ENCODE measurements around the gene FMNL1. TPM values are rescaled to one million over a fixed set of nuclear protein-coding genes. Genes with fewer than 3 reads are reported as not detected.

FMNL1 gene
- total and polyA plus RNA-seq, 12 donors, result 0.72 to 31.9 (median 13.8) TPM

DNA sequence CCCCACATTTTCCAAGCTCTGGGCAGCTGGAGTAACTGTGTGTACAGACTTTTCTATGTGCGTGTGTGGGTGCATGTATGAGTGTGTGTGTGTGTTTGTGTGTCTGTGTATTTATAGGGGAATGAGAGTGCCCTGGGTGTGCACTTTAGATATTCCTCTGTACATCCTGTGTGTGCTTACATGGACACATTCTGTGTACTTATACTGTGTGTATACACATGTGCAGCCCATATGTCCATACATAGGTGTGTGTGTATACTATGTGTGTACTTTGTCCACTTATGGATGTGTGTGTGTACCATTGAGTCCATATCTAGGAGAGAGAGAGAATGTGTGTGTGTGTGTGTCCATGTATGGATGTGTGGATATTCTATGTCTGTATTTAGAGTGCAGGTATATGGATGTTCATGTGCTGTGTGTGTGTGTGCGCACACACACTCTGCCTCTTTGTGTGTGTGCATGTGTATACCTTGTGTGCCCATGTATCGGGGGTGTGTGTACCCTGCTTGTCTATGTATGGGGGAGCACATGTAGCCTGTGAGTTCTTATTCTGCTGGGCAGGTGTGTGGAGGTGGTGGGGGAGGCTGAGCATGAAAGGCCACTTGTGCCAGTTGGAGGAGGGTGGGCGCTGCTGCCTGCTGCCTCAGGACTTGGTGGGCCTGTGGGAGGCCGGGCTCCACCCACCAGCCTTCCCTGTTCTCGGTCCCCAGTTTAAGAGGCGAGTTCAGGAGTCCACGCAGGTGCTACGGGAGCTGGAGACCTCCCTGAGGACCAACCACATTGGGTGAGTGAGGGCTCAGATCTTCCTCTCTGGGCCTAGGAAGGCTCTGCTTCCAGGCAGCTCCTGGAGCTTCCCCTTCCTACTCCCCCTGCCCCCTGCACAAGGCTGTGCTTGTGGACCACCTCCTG is 11.1 kb downstream of the FMNL1 start:
- 83 to 93% (median 88%) methylated on average over 3 to 9 of the region's 9 CpGs for WGBS, 4 donors
- no peaks in the 10 kb centered on the region for H3K36me3 ChIP-seq (replicated peaks in 1 of 2)
- intact Hi-C loops (cut with DNase I), result no loop called here
- no peaks in the 10 kb centered on the region for H3K27me3 ChIP-seq
- TF ChIP-seq POLR2A (IDR thresholded peaks at IDR 0.05), result no peak
- TF ChIP-seq, protein P1, sequence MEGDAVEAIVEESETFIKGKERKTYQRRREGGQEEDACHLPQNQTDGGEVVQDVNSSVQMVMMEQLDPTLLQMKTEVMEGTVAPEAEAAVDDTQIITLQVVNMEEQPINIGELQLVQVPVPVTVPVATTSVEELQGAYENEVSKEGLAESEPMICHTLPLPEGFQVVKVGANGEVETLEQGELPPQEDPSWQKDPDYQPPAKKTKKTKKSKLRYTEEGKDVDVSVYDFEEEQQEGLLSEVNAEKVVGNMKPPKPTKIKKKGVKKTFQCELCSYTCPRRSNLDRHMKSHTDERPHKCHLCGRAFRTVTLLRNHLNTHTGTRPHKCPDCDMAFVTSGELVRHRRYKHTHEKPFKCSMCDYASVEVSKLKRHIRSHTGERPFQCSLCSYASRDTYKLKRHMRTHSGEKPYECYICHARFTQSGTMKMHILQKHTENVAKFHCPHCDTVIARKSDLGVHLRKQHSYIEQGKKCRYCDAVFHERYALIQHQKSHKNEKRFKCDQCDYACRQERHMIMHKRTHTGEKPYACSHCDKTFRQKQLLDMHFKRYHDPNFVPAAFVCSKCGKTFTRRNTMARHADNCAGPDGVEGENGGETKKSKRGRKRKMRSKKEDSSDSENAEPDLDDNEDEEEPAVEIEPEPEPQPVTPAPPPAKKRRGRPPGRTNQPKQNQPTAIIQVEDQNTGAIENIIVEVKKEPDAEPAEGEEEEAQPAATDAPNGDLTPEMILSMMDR (IDR thresholded peaks at IDR 0.05), result no peak
- peaks cover 8 to 24% of the 10 kb centered on the region in 2 donors for H3K4me1 ChIP-seq (replicated peaks in 1 of 2)
- H3K4me3 ChIP-seq, result no peak overlapping the region
- H3K27ac ChIP-seq, result no peak overlapping the region
- H3K9me3 ChIP-seq (replicated peaks in 1 of 3), result no peaks in the 10 kb centered on the region
- no peak for DNase-seq

DNA sequence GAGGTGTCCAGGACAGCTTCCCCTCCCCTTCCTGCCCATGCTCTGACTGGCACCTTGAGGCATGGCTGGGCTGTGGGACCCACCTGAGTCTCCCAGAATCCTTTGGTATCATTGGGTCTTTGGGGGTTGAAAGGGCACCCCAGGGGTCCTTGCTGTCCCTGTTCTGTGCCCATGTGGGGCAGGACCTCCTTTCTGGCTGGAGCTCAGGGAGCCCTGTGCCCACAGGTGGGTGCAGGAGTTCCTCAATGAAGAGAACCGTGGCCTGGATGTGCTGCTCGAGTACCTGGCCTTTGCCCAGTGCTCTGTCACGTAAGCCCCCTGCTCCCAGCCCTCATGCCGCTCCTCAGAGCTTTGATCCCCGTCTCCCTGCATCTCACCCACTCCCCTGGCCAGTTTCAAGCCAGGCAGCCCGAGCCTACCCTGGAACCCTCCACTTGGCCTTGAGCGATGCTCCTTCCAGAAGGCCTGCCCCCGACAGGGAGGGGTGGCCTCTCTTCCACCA is 11.8 kb downstream of the FMNL1 start:
- no peaks in the 10 kb centered on the region for H3K27me3 ChIP-seq
- WGBS, 4 donors, result 78 to 89% (median 82%) methylated on average over 8 of the region's 8 CpGs
- intact Hi-C loops (cut with DNase I), result no loop called here

DNA sequence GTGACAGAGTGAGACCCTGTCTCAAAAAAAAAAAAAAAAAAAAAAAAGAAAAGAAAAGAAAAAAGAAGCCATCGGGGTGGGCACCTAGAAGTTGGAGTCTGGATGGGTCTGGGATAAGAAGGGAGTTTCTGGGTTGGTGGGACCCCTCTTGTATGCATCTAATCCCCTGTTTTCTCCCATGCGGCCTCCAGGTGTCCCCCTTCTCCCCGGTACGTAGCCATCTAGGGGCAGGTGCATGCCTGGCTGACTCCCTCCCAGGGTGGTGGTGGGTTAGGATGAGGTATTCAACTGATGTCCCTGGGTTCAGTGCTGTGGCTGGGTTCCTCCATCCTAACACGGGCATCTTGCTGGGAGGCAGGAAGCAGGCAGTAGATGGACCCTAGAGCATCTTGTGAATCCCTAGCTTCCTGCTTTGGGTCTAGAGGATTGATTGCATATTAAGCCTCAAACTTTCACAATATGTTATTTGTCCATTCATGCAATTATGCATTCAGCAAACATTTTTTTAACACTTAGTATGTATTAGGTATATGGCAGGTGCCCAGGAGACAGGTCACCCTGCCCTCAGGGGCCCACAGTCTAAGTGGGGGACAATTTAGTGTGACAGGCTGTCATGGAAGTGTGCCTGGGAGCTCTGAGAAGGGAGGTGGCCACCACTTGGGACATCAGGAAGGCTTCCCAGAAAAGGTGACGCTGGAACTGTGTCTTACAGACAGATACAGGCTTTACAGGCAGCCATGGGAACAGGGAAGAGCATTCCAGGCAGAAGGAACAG is 13.1 kb downstream of the FMNL1 start:
- WGBS, 4 donors, result 4 to 36% (median 27%) methylated on average over 6 of the region's 6 CpGs
- no peak for DNase-seq
- intact Hi-C loops (cut with DNase I), result no loop called here
- peaks cover 8 to 9% of the 10 kb centered on the region in 2 donors for H3K4me1 ChIP-seq (replicated peaks in 1 of 2)
- no peaks in the 10 kb centered on the region for H3K36me3 ChIP-seq (replicated peaks in 1 of 2)
- no peak overlapping the region for H3K4me3 ChIP-seq
- H3K27me3 ChIP-seq, result no peaks in the 10 kb centered on the region
- H3K27ac ChIP-seq, result no peak overlapping the region
- no peak for TF ChIP-seq POLR2A (IDR thresholded peaks at IDR 0.05)
- TF ChIP-seq, protein P1 (IDR thresholded peaks at IDR 0.05), result no peak
- H3K9me3 ChIP-seq (replicated peaks in 1 of 3), result no peaks in the 10 kb centered on the region

More for the DNA sequence above, 11.8 kb downstream of the FMNL1 start:
- H3K4me1 ChIP-seq (replicated peaks in 1 of 2), result peaks cover 8 to 17% of the 10 kb centered on the region in 2 donors
- no peaks in the 10 kb centered on the region for H3K36me3 ChIP-seq (replicated peaks in 1 of 2)
- no peak overlapping the region for H3K27ac ChIP-seq
- DNase-seq, result no peak
- no peaks in the 10 kb centered on the region for H3K9me3 ChIP-seq (replicated peaks in 1 of 3)
- no peak overlapping the region for H3K4me3 ChIP-seq
- no peak for TF ChIP-seq POLR2A (IDR thresholded peaks at IDR 0.05)

DNA sequence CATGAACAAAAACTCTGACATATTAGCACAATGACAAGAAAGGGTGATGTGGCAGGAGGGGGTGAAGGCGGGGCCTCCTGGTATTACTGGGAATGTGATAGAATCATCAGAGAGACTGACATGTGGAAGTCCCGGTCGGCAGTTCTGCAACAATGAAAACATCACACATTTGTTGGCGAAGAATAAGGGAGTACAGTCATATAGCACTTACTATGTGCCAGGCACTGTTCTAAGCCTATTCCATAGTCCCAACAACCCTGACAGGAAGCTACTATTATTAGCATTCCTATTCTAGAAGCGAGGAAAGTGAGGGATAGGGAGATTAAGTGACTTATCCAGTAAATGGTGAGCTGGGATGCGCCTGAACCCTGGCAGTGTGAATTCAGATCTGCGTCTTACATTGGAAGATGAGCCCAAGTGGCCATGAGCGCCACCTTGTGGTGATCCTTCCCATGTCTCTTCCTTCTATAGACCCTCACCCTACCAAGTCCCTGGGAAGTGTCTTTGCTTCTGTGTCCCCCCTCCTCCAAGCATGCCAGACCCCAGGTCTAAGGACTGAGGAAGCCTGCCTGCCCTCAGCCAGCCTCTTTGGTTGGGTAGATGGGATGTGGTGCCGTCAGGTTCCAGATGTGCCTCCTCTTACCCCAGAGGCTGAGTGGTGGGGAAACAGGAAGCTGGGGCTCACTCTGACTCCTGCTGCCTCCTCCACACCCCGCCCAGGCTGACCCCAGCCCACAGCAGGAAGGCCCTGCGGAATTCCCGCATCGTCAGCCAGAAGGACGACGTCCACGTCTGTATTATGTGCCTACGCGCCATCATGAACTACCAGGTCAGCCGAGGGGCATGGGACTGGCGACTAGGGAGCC is 14.0 kb downstream of the FMNL1 start:
- WGBS, 4 donors, result 38 to 43% (median 39%) methylated on average over 9 to 20 of the region's 20 CpGs
- TF ChIP-seq, protein P1 (IDR thresholded peaks at IDR 0.05), result peak; percentile 59 to 81 (median 74)
- no peak for TF ChIP-seq POLR2A (IDR thresholded peaks at IDR 0.05)
- Histone ChIP-seq H3K9me3 (replicated peaks in 1 of 3) (no peaks in the 10 kb centered on the region), H3K27me3 (peaks cover 2% of the 10 kb centered on the region), H3K27ac (no peak overlapping the region), H3K4me1 (replicated peaks in 1 of 2) (peaks cover 5 to 6% of the 10 kb centered on the region in 2 donors), H3K36me3 (replicated peaks in 1 of 2) (no peaks in the 10 kb centered on the region), H3K4me3 (no peak overlapping the region)
- intact Hi-C loops (cut with DNase I), result no loop called here
- peak; percentile 54 to 90 (median 84) for DNase-seq

All from adrenal gland (tissue), 12 donors.